PC-3 (cell line): Measurements from ENCODE around the gene B4GALNT1. TPM values are rescaled to one million over a fixed set of nuclear protein-coding genes. Genes with fewer than 3 reads are reported as not detected.
"Not testable (repeated sequence)": the region's sequence is repeated elsewhere in the genome, so short reads cannot be mapped to it uniquely, and the experiment has no call there.

Experiments used
- ATAC-seq: fragments of 200-7000 bp; cut with Tn5 transposase; 2 replicates; pipeline ENCODE4 v1.9.1; 2020; ENCODE audit warnings: mild to moderate bottlenecking, moderate library complexity
- BruUV-seq: library from RNA; stranded (reverse); fragments of 400-500 nt; replicated peaks from 2 replicates; lab custom pipeline; 2021; lab: Mats Ljungman, UMichigan
- CTCF ChIA-PET: fragments of 300-600 bp; sonication (Branson Sonifier 250); formaldehyde crosslinking; loops from one replicate; lab custom pipeline; 2022; ENCODE audit warnings: antibody characterized with exemption; lab: Charles Lee
- POLR2A ChIA-PET: fragments of 300-600 bp; sonication (Branson Sonifier 250); formaldehyde crosslinking; loops from one replicate; lab custom pipeline; 2022; ENCODE audit warnings: antibody characterized with exemption; ENCODE audit not compliant: unreplicated experiment; lab: Charles Lee
- DNase-seq: peaks from one replicate; pipeline ENCODE4 v3.0.0-alpha.2; 2015
- H2AFZ ChIP-seq: fragments of 300-600 bp; sonication (generic); 2 replicates; pipeline ENCODE4 v1.6.0; 2016; ENCODE audit warnings: antibody characterized with exemption, low read length
- H3F3A ChIP-seq: fragments of 300-600 bp; sonication (generic); one replicate; pipeline ENCODE4 v1.6.0; 2017; ENCODE audit warnings: antibody characterized with exemption, low read length, control low read depth, mild to moderate bottlenecking; ENCODE audit not compliant: unreplicated experiment
- H3K27ac ChIP-seq: fragments of 300-600 bp; sonication (generic); 2 replicates; pipeline ENCODE4 v1.5.1; 2016; ENCODE audit warnings: mild to moderate bottlenecking, low read length
- H3K27me3 ChIP-seq: fragments of 300-600 bp; sonication (generic); 2 replicates; pipeline ENCODE4 v1.6.1; 2016; ENCODE audit warnings: low read length, mixed read lengths
- H3K36me3 ChIP-seq: fragments of 300-600 bp; sonication (generic); 2 replicates; pipeline ENCODE4 v1.6.1; 2016; ENCODE audit warnings: low read depth, mixed run types, low read length, mixed read lengths
- H3K4me1 ChIP-seq: fragments of 300-600 bp; sonication (generic); 2 replicates; pipeline ENCODE4 v1.5.1; 2016; ENCODE audit warnings: low read length; ENCODE audit not compliant: insufficient read depth
- H3K4me2 ChIP-seq: fragments of 300-600 bp; sonication (generic); 2 replicates; pipeline ENCODE4 v1.6.0; 2016; ENCODE audit warnings: low read length
- H3K4me3 ChIP-seq: fragments of 300-600 bp; sonication (generic); 2 replicates; pipeline ENCODE4 v1.5.1; 2016; ENCODE audit warnings: mild to moderate bottlenecking, low read length, mixed read lengths
- H3K79me2 ChIP-seq: fragments of 300-600 bp; sonication (generic); 2 replicates; pipeline ENCODE4 v1.6.1; 2017; ENCODE audit warnings: low read length, mixed read lengths
- H3K9ac ChIP-seq: fragments of 300-600 bp; sonication (generic); 2 replicates; pipeline ENCODE4 v1.6.0; 2016; ENCODE audit warnings: mild to moderate bottlenecking, low read length
- H3K9me2 ChIP-seq: fragments of 300-600 bp; sonication (generic); replicated peaks from 2 replicates; pipeline ENCODE4 v1.6.1; 2016; ENCODE audit warnings: mixed run types, low read length, mixed read lengths
- H3K9me3 ChIP-seq: fragments of 300-600 bp; sonication (generic); 2 replicates; pipeline ENCODE4 v1.6.1; 2016; ENCODE audit warnings: low read length, mixed read lengths
- H4K20me1 ChIP-seq: fragments of 300-600 bp; sonication (generic); 2 replicates; pipeline ENCODE4 v1.6.1; 2016; ENCODE audit warnings: low read length, mixed read lengths
- CTCF ChIP-seq: fragments of 300-600 bp; sonication (generic); conservative IDR thresholded peaks from 2 replicates; pipeline ENCODE4 v1.5.1; 2017; ENCODE audit warnings: antibody characterized with exemption, low read depth, mild to moderate bottlenecking, low read length
- EZH2 ChIP-seq: fragments of 300-600 bp; sonication (generic); IDR thresholded peaks from one replicate; pipeline ENCODE4 v1.6.1; 2017; ENCODE audit warnings: antibody characterized with exemption, mild to moderate bottlenecking, low read length; ENCODE audit not compliant: unreplicated experiment
- EZH2phosphoT487 ChIP-seq: fragments of 300-600 bp; sonication (generic); IDR thresholded peaks from 2 replicates; pipeline ENCODE4 v1.6.1; 2018; ENCODE audit warnings: mild to moderate bottlenecking, antibody characterized with exemption, low read length, borderline replicate concordance
- intact Hi-C: fragments of 100-400 bp; cut with micrococcal nuclease; formaldehyde crosslinking; loops from 2 replicates; pipeline ENCODE4 v1.9.0; 2023
- total RNA-seq: library from RNA; depleted of rRNA; stranded (reverse); fragments of >200 nt; gene quantifications from 2 replicates; pipeline ENCODE4 v1.2.3, GENCODE V29; 2014

Gene B4GALNT1
- total RNA-seq, 1 experiment from 2014 or later = 39.0 TPM

GRCh38 chr12:57638096-57638495, 5.1 kb upstream of the B4GALNT1 start:
- H3K9me2 ChIP-seq = no peaks in the 10 kb centered on the region
- H3K27ac ChIP-seq = no peak overlapping the region
- BruUV-seq = no TSS peak
- no peak for DNase-seq
- ChIA-PET CTCF (no interaction called here), POLR2A (no interaction called here)
- no peak for TF ChIP-seq EZH2phosphoT487
- TF ChIP-seq EZH2 = no peak
- no peak for TF ChIP-seq CTCF
- intact Hi-C loops = no loop called here
- H4K20me1 ChIP-seq = no peaks in the 10 kb centered on the region
- no peak overlapping the region for H2AFZ ChIP-seq
- no peaks in the 10 kb centered on the region for H3F3A ChIP-seq
- no peak overlapping the region for H3K9ac ChIP-seq
- no peaks in the 10 kb centered on the region for H3K27me3 ChIP-seq
- H3K9me3 ChIP-seq = no peaks in the 10 kb centered on the region
- peaks cover 10% of the 10 kb centered on the region for H3K4me1 ChIP-seq
- H3K79me2 ChIP-seq = no peaks in the 10 kb centered on the region
- no peak overlapping the region for H3K4me2 ChIP-seq
- H3K4me3 ChIP-seq = no peak overlapping the region
- ATAC-seq = no peak
- no peaks in the 10 kb centered on the region for H3K36me3 ChIP-seq

GRCh38 chr12:57637364-57637763, 4.4 kb upstream of the B4GALNT1 start:
- Histone ChIP-seq H3K4me1 (peaks cover 11% of the 10 kb centered on the region), H3K27me3 (no peaks in the 10 kb centered on the region)

GRCh38 chr12:57636731-57637130, 3.7 kb upstream of the B4GALNT1 start:
- H3K27ac ChIP-seq, H3F3A ChIP-seq, BruUV-seq, H3K27me3 ChIP-seq, H3K79me2 ChIP-seq, H2AFZ ChIP-seq, DNase-seq, CTCF ChIA-PET, POLR2A ChIA-PET, H3K9me2 ChIP-seq, H3K9me3 ChIP-seq, intact Hi-C loops, H4K20me1 ChIP-seq, H3K36me3 ChIP-seq, H3K4me3 ChIP-seq, H3K4me2 ChIP-seq, H3K9ac ChIP-seq, ATAC-seq: not testable (repeated sequence)
- H3K4me1 ChIP-seq = peaks cover 12% of the 10 kb centered on the region

More at GRCh38 chr12:57637364-57637763, 4.4 kb upstream of the B4GALNT1 start:
- TF ChIP-seq CTCF (no peak), EZH2phosphoT487 (no peak), EZH2 (no peak)
- no TSS peak for BruUV-seq
- ATAC-seq (no peak), DNase-seq (no peak)
- Histone ChIP-seq H3F3A (no peaks in the 10 kb centered on the region), H4K20me1 (no peaks in the 10 kb centered on the region), H3K9ac (no peak overlapping the region), H3K4me2 (no peak overlapping the region), H2AFZ (no peak overlapping the region), H3K9me2 (no peaks in the 10 kb centered on the region), H3K4me3 (no peak overlapping the region), H3K9me3 (no peaks in the 10 kb centered on the region), H3K27ac (no peak overlapping the region), H3K36me3 (no peaks in the 10 kb centered on the region), H3K79me2 (peaks cover under 1% of the 10 kb centered on the region; the same call in 1 of the 2 replicates)
- POLR2A ChIA-PET = no interaction called here
- intact Hi-C loops = no loop called here
- CTCF ChIA-PET = interaction anchor here (0.6 kb wide), 1 partner anchor 76 kb away, joined by 3 read pairs; no protein-coding TSS in a partner anchor
